Erythroblast (primary cell): Measurements from ENCODE around the gene OBSCN.

Experiments
- GATA1 ChIP-seq: IDR thresholded peaks from 2 replicates; pipeline ENCODE4 v1.6.1; 2011; ENCODE audit warnings: low read depth, mild to moderate bottlenecking, control low read depth, low read length, moderate library complexity
- POLR2A ChIP-seq: IDR thresholded peaks from 2 replicates; pipeline ENCODE4 v1.6.1; 2011; ENCODE audit warnings: mild to moderate bottlenecking, low read length

DNA sequence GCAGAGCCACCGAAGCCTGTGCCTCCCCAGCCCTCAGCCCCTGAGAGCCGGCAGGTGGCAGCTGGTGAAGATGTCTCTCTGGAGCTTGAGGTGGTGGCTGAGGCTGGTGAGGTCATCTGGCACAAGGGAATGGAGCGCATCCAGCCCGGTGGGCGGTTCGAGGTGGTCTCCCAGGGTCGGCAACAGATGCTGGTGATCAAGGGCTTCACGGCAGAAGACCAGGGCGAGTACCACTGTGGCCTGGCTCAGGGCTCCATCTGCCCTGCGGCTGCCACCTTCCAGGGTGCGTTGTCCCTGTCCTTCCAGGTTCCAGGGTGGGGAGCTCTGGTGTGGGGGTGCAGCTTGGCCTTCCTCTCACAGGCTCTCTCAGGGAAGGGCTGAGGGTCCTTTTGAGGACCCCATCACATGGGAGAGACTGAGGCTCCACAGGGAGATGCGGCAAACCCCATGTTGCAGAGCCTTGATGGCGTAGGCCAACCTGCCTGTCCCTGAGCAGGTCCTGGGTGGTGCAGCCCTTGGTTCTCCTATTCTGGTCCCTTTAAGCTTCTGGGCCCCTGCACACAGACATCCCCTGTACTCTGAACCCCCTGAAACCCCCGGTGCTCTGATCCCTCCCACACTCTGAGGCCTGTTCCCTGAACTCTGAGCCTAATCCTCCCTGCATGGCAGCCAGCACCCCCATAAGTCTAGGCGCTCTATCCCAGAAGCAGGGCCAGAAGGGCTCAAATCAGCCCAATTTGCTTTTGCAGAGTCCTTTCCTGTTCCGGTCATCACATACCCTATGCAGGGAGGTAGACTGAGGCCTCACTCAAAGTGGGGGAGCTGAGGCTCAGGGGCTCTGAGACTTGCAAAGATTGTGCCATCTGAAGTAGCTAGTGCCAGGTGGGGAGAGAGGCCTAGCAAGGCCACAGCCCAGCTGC is 110.3 kb downstream of the OBSCN start:
- TF ChIP-seq POLR2A = no peak
- no peak for TF ChIP-seq GATA1
